DMS153 treated with DMSO at 0.1 percent for 48 hours (cell line): Measurements from ENCODE around the gene TXNRD1.
"Not testable (repeated sequence)": the region's sequence is repeated elsewhere in the genome, so short reads cannot be mapped to it uniquely, and the experiment has no call there.

Experiments used
- DNase-seq: peaks from one replicate; lab custom pipeline; 2025; ENCODE audit not compliant: unreplicated experiment; lab: John Stamatoyannopoulos, UW

TXNRD1 gene

DNA sequence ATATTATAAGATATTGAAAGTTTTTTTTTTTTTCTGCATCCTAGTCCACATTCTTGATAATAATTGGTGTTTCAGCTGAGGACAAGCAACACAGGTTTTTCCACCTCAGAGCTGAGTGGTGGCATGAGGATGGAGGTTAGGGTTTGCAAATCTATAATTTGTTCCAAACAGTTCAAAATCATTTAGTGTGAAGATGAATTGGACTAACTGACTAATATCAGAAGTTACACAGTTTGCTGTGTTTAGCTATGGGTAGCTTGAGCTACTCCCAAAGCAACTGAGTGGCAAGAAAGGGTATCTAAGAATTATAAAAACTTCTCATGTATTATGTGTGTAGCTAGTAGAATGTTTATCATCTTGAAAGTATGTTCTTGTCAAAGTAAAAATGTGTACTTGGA lies 105.0 kb downstream of the TXNRD1 start:
- no peak for DNase-seq

DNA sequence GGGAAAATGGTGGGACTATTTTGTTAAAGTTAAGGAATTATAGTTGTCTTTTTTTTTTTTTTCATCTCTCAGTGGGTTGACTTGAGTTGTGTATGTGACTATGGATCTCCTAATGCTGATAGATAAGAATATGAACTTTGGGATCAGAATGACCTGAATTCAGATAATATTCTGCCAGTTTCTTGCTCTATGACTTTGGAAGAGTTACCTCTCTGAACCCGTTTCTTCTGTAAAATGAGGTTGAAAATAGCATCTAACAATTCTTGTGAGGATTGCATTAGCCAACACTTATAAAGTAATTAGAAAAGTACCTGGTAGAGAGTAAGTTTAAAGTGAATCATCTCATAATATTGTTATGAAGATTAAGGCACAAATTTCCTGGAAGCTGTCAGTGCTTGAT lies 106.4 kb downstream of the TXNRD1 start:
- no peak for DNase-seq

DNA sequence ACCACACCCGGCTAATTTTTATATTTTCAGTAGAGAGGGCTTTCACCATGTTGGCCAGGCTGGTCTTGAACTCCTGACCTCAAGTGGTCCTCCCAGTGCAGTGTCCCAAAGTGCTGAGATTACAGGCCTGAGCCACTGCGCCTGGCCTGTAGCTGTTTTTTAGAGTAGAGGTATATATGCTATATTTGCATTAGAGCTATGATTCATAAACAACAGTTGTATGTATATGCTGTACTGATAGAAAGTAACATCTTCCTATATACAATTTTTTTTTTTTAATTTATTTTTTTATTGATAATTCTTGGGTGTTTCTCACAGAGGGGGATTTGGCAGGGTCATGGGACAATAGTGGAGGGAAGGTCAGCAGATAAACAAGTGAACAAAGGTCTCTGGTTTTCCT lies 107.0 kb downstream of the TXNRD1 start:
- not testable (repeated sequence) for DNase-seq

DNA sequence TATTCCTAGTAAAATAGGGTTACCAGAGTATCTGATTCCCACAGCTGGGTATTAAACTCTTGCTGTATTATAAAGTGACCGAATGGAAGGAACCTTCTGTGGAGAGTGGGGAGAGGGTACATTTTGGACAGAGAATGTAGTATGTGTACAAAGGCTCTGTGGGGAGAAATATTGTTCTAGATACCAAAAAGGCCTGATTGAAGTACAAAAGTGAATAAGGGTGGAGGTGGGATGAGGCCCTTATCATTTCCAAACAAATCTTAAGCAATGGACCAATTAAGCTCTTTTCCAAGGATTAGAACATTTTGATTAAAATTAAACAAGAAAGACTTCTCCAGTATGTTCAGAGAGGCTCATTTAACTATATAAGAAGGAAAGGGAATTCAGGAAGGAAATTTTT lies 108.3 kb downstream of the TXNRD1 start:
- no peak for DNase-seq

DNA sequence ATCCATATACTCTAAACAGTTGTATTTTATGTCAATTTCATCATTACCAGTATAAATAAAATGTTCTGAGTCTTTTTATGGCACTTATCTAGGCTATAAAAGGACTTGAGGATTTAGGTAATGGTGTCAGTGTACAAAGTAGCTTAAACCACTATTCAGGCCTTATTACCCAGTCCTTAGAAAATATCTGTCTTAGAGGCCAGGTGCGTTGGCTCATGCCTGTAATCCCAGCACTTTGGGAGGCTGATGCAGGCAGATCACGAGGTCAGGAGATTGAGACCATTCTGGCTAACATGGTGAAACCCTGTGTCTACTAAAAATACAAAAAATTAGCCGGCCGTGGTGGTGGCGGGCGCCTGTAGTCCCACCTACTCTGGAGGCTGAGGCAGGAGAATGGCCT lies 112.7 kb downstream of the TXNRD1 start:
- DNase-seq: not testable (repeated sequence)

DNA sequence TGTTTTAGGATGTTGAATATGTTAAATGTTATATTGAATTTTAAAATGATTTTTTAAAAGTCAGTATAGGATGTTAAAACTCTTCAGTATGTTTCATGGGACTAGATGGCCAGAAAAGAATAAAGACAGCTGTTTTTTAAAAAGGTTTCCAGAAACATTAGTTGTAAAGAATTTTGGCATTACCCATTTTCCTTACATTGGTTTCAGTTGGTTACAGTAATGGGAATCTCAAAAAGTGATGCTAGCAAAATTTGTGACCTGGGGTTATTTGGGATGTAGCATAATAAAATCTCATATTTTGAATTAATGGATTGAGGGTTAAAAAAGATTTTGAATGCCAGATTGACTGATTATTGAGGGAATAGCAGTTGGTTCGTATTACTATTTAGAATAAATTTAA lies 113.2 kb downstream of the TXNRD1 start:
- no peak for DNase-seq

DNA sequence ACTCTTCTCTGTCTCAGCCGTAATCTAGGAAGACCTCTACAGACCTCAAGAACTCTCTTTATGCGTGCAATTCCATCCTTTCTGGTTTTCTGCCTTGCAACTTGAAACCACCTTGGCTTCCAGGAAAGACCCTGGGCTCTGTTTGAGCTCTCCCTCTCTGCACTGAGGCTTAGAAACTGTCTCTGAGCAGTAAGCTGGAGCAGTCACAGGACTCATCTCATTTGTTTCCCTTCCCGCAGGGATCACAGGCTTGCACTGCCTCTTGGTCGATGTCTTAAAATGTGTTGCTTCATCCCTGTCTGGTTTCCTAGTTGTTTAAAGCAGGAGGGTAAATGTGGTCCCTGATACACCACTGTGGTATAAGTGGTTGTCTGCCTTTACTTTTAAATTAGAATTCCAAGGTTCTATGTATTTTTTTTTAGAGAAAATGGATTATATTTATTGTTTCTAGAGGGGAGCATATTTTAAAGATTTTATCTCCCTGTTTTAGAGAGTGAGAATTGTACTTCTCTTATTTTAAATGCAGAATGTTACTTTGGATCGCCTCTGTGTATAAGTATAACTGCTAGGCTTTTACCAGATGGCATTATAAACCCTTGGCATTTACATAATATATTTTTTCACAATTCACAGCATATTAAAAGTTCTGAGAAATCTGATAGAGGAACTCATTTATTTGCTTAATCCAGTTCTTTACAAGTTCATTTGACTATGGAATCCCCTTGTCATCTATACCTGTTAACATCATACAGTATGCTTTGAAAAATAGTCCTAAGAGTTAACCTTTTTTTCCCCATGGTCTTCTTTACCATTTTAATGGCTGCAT lies 114.3 kb downstream of the TXNRD1 start:
- DNase-seq: no peak

DNA sequence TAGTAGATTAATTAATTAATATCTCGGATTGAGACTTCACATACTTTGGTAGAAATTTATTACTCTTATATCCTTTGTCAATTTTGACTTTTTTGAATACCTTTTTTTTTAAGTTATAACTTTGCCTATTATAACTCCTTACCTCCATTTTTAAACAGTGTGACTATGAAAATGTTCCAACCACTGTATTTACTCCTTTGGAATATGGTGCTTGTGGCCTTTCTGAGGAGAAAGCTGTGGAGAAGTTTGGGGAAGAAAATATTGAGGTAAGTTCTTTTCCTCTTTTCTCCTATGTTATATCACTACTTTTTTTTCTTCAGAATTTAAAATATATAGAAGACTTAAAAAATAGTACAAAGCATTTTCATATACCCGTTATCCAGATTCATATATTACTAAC lies 115.8 kb downstream of the TXNRD1 start:
- DNase-seq: no peak

DNA sequence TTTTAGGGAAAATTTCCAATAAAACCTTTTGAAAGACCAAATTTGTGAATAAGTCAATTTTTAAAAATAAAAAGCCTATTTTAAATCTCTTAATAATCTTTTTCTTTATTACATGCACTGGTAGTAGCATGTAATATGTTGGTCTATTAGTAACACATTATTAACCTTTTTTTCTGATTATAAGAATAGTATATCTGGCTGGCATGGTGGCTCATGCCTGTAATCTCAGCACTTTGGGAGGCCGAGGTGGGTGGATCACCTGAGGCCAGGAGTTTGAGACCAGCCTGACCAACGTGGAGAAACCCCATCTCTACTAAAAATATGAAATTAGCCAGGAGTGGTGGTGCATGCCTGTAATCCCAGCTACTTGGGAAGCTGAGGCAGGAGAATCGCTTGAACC lies 116.7 kb downstream of the TXNRD1 start:
- DNase-seq: not testable (repeated sequence)

DNA sequence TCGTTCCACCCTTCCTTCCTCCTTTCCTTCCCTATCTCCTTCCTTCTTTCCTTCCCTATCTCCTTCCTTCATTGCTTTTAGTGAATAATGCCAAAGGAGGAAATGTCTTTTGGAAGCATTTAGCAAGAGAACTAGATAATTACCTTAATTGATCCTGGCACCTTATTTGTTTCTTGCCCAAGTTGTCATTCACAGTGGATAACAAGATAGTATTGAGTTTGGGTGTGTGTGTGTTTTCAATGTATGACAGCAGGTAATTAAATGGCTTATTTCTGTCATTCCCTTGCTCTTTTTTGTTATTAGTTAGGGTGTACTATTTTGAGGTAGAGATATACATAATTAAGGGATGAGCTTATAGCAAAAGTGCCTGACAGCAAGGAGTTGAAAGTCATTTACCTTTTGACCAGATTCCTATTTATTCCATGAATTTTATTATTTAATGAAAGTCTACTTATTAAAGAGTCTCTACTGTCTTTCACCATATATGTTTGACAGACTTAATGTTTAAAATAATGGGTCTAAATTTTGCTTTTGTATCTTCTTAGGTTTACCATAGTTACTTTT lies 118.2 kb downstream of the TXNRD1 start:
- no peak for DNase-seq

DNA sequence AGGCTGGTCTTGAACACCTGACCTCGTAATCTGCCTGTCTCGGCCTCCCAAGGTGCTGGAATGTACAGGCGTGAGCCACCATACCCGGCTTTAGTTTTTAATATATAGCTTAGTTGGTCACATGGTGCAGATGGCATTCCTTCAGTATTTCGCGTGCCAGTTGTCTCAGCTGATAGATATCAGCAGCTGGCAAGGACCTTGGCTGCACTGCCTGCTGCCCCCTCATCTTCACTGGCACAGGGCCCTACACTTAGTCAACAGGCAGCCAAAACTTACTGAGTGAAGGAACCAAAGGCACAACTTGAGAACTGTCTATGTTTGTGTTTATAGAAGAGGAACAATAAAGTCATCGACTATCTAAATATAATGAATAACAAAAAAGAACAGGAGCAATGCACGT lies 119.0 kb downstream of the TXNRD1 start:
- no peak for DNase-seq

DNA sequence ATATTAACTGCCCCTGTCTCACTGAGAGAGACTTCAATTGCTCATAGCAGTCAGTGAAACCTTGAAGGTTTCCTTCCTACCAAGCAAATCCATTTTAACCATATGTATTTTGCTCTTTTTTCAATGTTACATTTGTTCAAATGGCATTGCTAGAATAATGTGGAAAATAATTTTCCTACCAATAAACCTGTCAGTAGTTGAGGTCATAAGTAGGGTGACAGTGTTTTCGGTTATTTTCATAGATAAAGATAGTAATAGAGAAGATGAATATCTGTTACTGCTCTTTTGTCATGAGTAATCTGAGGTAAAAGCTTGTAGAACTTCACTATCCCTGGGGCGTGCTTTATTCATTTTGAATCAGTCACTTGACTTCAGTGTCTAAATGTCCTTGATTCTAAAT lies 120.5 kb downstream of the TXNRD1 start:
- DNase-seq: no peak

DNA sequence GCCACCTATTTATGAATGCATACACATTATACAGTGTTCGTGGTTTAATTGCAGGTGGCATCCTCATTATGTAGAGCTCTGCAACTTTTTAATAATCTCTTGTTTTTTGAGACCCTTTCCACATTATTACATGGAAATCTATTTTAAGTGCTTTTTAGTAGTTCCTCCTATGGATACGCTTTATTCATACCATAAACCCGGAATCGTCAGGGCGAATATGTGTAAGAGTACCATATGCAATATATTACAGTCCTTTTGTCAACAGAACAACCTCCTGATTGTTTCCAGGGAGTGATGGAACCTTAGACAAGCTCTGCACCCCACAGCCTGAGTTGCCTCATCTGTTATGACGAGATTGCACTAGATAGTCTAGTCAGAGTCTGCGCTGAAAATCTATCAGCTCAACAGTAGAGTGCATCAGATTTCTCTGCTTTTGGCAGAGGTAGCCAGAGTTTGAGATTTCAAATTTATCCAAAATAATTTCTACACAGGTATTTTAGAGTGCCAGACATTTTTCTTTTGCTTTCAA lies 121.5 kb downstream of the TXNRD1 start:
- DNase-seq: no peak

DNA sequence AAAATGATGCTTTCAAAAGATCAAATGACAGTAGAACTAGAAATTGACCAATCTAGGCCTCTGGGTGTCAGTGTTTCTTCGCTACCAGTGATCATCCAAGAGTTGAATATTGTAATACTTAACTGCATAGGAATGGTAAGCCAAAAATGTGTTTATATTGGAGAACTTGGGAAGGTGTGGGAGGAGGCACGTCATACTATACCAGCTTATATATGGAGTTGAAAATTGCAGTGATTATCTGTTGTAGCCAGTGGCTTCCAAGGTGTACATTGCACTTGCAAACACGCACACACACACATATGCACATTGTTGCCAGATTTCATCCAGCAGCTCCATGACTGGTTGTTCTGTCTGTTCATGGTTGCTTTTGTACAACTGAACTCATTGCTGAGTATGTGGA lies 124.1 kb downstream of the TXNRD1 start:
- DNase-seq: no peak

DNA sequence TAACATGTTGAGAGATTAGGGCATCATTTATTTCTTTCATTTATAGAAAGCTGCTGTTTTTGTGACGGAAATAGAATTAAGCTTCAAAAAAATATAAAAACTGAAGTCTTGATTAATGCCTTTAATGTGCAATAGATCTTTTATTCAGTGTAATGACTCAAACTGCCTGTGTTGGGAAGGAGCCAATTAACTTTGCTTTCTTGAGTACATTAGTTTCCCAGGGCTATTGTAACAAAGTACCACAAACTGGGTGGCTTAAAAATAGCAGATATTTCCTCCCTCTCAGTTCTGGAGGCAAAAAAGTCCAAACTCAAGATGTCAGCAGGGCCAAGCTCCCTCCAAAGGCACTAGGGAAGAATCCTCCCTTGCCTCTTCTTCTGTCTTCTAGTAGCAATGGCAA lies 124.6 kb downstream of the TXNRD1 start:
- no peak for DNase-seq

DNA sequence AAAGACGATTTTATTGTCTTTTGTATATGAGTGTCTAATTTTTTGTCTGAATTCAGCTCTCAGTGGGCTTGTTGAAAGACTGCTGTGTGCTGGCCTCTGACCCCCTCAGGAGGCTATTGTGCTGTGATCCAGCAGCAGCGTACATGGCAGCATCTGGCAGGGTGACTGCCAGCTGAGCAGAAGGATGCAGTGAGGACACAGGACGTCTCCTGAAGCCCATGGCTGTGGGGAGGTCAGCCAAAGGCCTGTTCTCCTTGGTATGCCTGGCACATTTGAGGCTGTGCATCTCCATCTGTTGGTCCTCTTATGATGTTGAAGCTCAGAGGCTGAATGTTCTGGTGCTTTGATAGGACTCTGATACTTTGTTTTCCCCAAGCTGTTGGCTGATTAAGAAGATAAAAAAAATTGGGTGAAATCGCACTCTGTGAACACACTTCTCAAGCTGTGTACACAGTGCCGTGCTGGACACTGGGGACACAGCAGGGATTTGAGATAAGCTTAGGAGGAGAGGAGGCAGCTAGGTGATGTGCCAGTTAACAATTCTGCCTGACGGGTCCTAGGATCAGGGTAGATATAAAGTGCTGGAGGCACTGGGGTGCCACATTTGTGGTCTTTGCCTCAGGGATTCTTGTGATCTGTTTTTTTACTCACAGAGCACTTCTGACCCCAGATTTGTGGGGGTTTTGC lies 125.5 kb downstream of the TXNRD1 start:
- no peak for DNase-seq

DNA sequence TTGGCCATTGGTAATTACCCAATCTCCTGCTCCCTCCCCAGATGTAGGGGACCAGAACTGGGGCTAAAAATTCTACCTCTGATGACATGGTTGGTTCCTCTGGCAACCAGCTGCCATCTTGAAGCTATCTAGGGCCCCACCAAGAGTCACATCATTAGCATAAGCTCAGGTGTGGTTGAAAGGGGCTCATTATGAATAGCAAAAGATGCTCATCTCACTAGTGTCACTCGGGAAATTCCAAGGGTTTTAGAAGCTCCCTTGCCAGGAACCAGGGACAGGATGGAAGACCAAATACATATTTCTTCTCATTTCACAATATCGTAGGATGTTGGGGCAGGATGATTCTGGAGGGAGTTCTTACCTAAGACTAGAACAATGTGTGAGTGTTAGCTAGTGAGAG lies 126.6 kb downstream of the TXNRD1 start:
- no peak for DNase-seq

DNA sequence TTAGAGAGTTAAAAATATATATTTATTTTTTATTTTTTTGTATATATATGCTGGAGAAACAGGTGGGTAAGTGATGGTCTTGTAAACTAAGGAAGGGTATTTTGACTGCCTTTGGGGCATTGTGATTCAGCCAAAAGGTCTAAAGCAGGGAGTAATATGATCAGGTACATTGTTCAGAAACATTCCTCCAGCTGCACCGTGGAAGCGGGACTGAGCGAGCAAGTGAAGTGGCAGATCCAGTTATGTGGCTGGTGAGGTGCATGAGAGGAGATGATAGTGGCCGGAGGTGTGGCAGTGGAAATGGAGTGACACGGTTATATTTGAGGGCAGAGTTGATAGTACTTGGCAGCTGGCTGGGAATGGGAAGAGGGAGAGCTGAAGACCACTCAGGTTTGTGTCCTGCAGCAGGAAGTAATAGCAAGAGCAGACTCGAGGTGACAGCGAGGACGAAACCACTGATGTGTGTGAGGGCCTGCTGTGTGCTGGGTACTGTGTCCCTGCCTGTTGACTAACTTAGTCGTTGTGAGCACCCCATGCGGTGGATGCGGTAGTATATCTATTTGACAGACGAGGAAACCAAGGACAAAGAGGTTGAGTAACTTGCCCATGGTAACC lies 127.2 kb downstream of the TXNRD1 start:
- DNase-seq: no peak

DNA sequence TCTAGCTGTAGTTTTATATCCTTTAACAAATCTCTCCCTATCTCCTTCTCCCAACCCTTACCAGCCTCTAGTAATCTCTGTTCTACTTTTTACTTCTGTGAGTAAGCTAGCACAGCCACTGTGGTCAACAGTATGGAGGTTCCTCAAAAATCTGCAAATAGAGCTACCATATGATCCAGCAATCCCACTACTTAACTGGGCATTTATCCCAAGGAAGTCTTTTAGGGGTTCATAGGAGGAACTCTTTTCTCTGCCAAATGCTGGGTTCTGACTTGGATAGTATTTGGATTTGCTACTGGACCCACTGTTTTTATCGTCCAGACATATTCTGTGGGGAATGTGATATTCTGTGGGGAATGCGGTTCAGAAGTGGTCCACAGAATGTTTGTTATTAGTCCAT lies 129.1 kb downstream of the TXNRD1 start:
- no peak for DNase-seq

DNA sequence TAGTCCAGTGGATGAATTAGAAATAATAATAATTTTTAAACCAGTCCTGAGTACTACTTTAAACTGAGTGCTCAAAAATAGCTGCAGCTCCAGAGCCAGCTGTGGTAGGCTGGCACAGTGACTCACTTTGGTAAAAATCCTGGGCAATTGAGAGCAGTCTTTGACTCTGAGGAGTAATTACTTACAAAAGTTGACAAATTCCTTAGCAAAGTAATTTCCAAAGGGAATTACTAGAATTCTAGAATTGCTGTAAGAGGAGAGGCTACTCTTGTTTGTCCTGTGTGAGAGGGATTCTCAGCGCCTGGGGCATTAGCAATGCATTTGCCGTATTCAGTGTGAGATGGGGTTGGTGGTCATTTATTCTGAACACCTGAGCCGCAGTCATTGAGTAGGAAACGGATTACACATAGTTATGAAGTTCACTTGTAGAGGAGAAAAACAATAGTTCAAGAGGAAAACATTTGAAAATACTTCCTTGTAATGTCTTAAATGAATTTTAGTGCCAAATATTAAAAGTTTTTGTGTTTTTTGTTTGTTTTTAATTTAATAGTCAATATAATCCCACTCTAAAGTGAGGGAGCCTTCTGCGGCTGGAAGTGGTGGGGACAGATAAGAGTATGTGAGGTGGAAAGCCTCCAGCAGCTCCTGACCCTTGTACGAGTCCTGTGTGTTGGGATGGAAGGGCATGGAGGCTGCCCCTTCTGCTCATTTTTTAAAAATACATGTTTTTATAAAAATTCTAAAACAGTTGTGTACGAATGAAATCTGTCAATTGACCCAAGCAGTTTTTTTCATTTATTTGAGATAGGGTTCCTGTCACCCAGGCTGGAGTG lies 129.9 kb downstream of the TXNRD1 start:
- DNase-seq: no peak
